Hypothalamus (tissue), 51 donors: ENCODE results near the gene FLNB.
A peak's percentile ranks its signal among the peaks of the same experiment; 100 is the strongest.
"Not testable (repeated sequence)": the region's sequence is repeated elsewhere in the genome, so short reads cannot be mapped to it uniquely, and the experiment has no call there.

ENCODE experiments used
- DNase-seq, 51 donors: peaks; one replicate each; lab custom pipeline; 2025; lab: John Stamatoyannopoulos, UW

FLNB gene

GRCh38 chr3:58193682-58194407 lies 185.6 kb downstream of the FLNB start:
- no peak for DNase-seq

- DNase-seq, result no peak
Measured at GRCh38 chr3:58197588-58197987, 189.4 kb downstream of the FLNB start.

- DNase-seq, result peak in 1 of 51 donors; percentile 42
Measured at GRCh38 chr3:58198362-58198761, 190.1 kb downstream of the FLNB start.

- no peak for DNase-seq
Measured at GRCh38 chr3:58198804-58199203, 190.6 kb downstream of the FLNB start.

GRCh38 chr3:58200121-58200709 lies 192.0 kb downstream of the FLNB start:
- DNase-seq, result no peak

- DNase-seq, result no peak
Measured at GRCh38 chr3:58200846-58201355, 192.7 kb downstream of the FLNB start.

GRCh38 chr3:58201451-58201850 lies 193.2 kb downstream of the FLNB start:
- DNase-seq, result not testable (repeated sequence)

- DNase-seq, result no peak
Measured at GRCh38 chr3:58202917-58203360, 194.7 kb downstream of the FLNB start.

- no peak for DNase-seq
Measured at GRCh38 chr3:58203541-58203940, 195.3 kb downstream of the FLNB start.

GRCh38 chr3:58204720-58205119 lies 196.5 kb downstream of the FLNB start:
- no peak for DNase-seq

GRCh38 chr3:58205981-58206380 lies 197.8 kb downstream of the FLNB start:
- DNase-seq, result no peak

- peak in 1 of 51 donors; percentile 43 for DNase-seq
Measured at GRCh38 chr3:58206406-58207011, 198.3 kb downstream of the FLNB start.

GRCh38 chr3:58207954-58208353 lies 199.7 kb downstream of the FLNB start:
- DNase-seq, result no peak

- no peak for DNase-seq
Measured at GRCh38 chr3:58209933-58210332, 201.7 kb downstream of the FLNB start.

GRCh38 chr3:58210761-58211460 lies 202.7 kb downstream of the FLNB start, which contains the start of gene DNASE1L3:
Gene DNASE1L3, minus strand, starts transcription at chr3:58210972. Its CDS starts 66 bp downstream, at chr3:58210906.
- no peak for DNase-seq

- peak in 1 of 51 donors; percentile 3 for DNase-seq
Measured at GRCh38 chr3:58214484-58215316, 206.5 kb downstream of the FLNB start.

- DNase-seq, result no peak
Measured at GRCh38 chr3:58215317-58216025, 207.2 kb downstream of the FLNB start.

GRCh38 chr3:58216496-58217195 lies 208.4 kb downstream of the FLNB start:
- no peak for DNase-seq
